PC-9 (cell line): ENCODE results near the gene MTERF1.

Experiments
- CTCF ChIP-seq: fragments of 200-600 bp; sonication (generic); conservative IDR thresholded peaks from 2 replicates; pipeline ENCODE4 v1.6.1; 2017; ENCODE audit warnings: mixed run types, antibody characterized with exemption, mild to moderate bottlenecking, moderate library complexity
- EZH2 ChIP-seq: fragments of 200-600 bp; sonication (generic); IDR thresholded peaks from 2 replicates; pipeline ENCODE4 v1.8.0; 2017; ENCODE audit warnings: antibody characterized with exemption, low read depth

- no peak for TF ChIP-seq CTCF
- no peak for TF ChIP-seq EZH2
Observed at GRCh38 chr7:91835091-91835825, 45.2 kb downstream of the MTERF1 start.
